ENCODE results near the gene BIRC3. TPM values are rescaled to one million over a fixed set of nuclear protein-coding genes. Genes with fewer than 3 reads are reported as not detected.

The BIRC3 gene
- total RNA-seq, 2 experiments from 2014 or later = 27.2 to 66.9 TPM

DNA sequence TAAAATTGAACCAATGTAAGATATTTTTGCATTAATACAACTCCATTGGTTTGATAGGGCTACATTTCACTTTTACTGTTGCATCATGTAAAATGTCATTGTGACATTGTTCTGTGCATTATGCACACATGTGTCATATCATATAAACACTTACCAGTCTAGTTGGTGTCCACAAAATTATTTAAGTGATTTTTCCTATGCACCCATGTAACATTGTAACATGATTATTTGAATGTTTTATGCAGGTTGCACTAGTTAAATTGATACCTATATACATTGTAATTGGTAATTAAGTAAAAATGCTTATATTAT is 9.6 kb upstream of the BIRC3 start:
- Histone ChIP-seq H3K9me3 (ENCODE audit: low read length) (peaks cover 15% of the 10 kb centered on the region; the same call in 1 of the 2 replicates), H3K9me2 (ENCODE audit: insufficient read depth, low read length) (no peaks in the 10 kb centered on the region), H3K36me3 (ENCODE audit: insufficient read depth, low read length) (peaks cover 4% of the 10 kb centered on the region; the same call in 1 of the 2 replicates), H3K79me2 (ENCODE audit: insufficient read depth, low read depth, low read length) (no peaks in the 10 kb centered on the region), H3K27ac (ENCODE audit: low read depth, low read length, poor library complexity, severe bottlenecking) (peak overlapping the region; percentile 82), H3K4me1 (ENCODE audit: insufficient read depth, low read length, poor library complexity, severe bottlenecking) (peaks cover 46% of the 10 kb centered on the region), H3K4me2 (ENCODE audit: low read length) (peak overlapping the region; percentile 68; the same call in 1 of the 2 replicates), H2AFZ (ENCODE audit: low read length) (0 out of 2 replicates have a peak overlapping the region, but pooled peaks have one; percentile 92), H4K20me1 (ENCODE audit: insufficient read depth, low read length) (no peaks in the 10 kb centered on the region), H3K4me3 (ENCODE audit: low read depth, low read length, poor library complexity, severe bottlenecking) (no peak overlapping the region)
- TF ChIP-seq, protein P1, sequence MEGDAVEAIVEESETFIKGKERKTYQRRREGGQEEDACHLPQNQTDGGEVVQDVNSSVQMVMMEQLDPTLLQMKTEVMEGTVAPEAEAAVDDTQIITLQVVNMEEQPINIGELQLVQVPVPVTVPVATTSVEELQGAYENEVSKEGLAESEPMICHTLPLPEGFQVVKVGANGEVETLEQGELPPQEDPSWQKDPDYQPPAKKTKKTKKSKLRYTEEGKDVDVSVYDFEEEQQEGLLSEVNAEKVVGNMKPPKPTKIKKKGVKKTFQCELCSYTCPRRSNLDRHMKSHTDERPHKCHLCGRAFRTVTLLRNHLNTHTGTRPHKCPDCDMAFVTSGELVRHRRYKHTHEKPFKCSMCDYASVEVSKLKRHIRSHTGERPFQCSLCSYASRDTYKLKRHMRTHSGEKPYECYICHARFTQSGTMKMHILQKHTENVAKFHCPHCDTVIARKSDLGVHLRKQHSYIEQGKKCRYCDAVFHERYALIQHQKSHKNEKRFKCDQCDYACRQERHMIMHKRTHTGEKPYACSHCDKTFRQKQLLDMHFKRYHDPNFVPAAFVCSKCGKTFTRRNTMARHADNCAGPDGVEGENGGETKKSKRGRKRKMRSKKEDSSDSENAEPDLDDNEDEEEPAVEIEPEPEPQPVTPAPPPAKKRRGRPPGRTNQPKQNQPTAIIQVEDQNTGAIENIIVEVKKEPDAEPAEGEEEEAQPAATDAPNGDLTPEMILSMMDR (conservative IDR thresholded peaks at IDR 0.05; ENCODE audit: low read length) = no peak
- no peak for TF ChIP-seq EZH2phosphoT487 (IDR thresholded peaks at IDR 0.05; ENCODE audit: borderline replicate concordance, low read depth, low read length)
- BruUV-seq (replicated peaks) = no TSS peak
- POLR2A ChIA-PET = interaction anchor here (0.6 to 5.0 kb wide), 11 partner anchors 9 to 297 kb away, joined by 3 to 76 read pairs (median 3); partner anchors contain the start of gene BIRC3
- DNase-seq (ENCODE audit: low spot score) = no peak
- intact Hi-C loops (cut with micrococcal nuclease; ENCODE audit: unreplicated experiment) = loop anchor here (1.0 kb wide), 1 partner anchor 13 kb away; no protein-coding TSS in a partner anchor
- CTCF ChIA-PET (ENCODE audit: unreplicated experiment) = interaction anchor here (1.0 to 1.3 kb wide), 2 partner anchors 16 to 18 kb away, joined by 3 to 5 read pairs; no protein-coding TSS in a partner anchor

DNA sequence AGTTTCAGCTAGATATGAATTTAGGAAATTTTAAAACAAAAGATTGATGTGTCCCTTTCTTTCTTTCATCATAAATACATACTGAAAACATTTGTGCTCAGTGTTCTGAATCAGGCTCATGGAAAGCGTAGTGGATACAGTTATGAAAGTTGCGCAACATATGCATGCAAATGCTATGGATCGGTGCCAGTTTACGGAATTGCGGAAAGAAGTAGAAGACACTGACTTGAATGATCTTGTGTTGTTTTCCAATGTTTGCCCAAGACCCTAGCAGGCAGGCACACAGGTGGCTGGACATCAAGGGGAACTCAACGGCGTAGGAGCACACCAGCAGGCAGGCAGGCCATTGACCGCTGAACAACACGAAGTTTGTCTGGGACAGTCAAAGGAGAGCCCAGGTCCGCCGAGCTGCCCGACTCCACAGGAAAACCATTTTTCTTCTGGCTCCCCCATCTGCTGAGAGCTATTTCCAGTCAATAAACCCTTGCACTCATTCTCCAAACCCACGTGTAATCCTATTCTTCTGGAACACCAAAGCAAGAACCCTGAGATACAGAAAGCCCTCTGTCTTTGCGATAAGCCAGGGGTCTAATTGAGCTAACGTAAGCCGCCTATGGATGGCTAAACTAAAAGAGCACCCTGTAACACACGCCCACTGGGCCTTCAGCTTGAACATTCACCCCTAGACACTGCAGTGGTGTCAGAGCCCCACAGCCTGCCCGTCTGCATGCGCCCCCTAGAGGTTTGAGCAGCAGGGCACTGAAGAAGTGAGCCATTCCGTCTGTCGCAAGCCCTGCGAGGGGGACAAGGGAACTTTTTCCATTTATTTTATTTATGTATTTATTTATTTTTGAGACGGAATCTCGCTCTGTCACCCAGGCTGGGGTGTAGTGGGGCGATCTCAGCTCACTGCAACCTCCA is 7.4 kb upstream of the BIRC3 start:
- no TSS peak for BruUV-seq (replicated peaks)
- intact Hi-C loops (cut with micrococcal nuclease; ENCODE audit: unreplicated experiment) = no loop called here
- H3K4me1 ChIP-seq (ENCODE audit: insufficient read depth, low read length, poor library complexity, severe bottlenecking) = peaks cover 64% of the 10 kb centered on the region
- H4K20me1 ChIP-seq (ENCODE audit: insufficient read depth, low read length) = no peaks in the 10 kb centered on the region
- ChIA-PET CTCF (ENCODE audit: unreplicated experiment) (interaction anchor here (0.6 kb wide), 1 partner anchor 11 kb away, joined by 3 read pairs; no protein-coding TSS in a partner anchor), POLR2A (interaction anchor here (5.0 to 12.5 kb wide), 2 partner anchors 15 to 16 kb away, joined by 54 to 102 read pairs; no protein-coding TSS in a partner anchor)
- no peak overlapping the region for H3K27ac ChIP-seq (ENCODE audit: low read depth, low read length, poor library complexity, severe bottlenecking)
- no peaks in the 10 kb centered on the region for H3K36me3 ChIP-seq (ENCODE audit: insufficient read depth, low read length)
- no peaks in the 10 kb centered on the region; the same call in 1 of the 2 replicates for H3K79me2 ChIP-seq (ENCODE audit: insufficient read depth, low read depth, low read length)
- no peaks in the 10 kb centered on the region for H3K9me2 ChIP-seq (ENCODE audit: insufficient read depth, low read length)
- TF ChIP-seq, protein P1 (conservative IDR thresholded peaks at IDR 0.05; ENCODE audit: low read length) = peak; percentile 61
- TF ChIP-seq EZH2phosphoT487 (IDR thresholded peaks at IDR 0.05; ENCODE audit: borderline replicate concordance, low read depth, low read length) = no peak
- no peak overlapping the region for H3K4me3 ChIP-seq (ENCODE audit: low read depth, low read length, poor library complexity, severe bottlenecking)
- peaks cover under 1% of the 10 kb centered on the region; the same call in 1 of the 2 replicates for H3K9me3 ChIP-seq (ENCODE audit: low read length)
- no peak overlapping the region for H2AFZ ChIP-seq (ENCODE audit: low read length)
- H3K4me2 ChIP-seq (ENCODE audit: low read length) = no peak overlapping the region
- DNase-seq (ENCODE audit: low spot score) = no peak
